Uterine smooth muscle cell (primary cell): Measurements from ENCODE around the gene ATAD5. TPM values are rescaled to one million over a fixed set of nuclear protein-coding genes. Genes with fewer than 3 reads are reported as not detected.

Experiments
- total RNA-seq: library from RNA; depleted of rRNA; stranded (reverse); fragments of >200 nt; gene quantifications from 2 replicates; pipeline ENCODE4 v1.2.3, GENCODE V29; 2014

The ATAD5 gene
- 1.7 and 5.8 TPM in 2 replicates for total RNA-seq

GRCh38 chr17:30831663-30832437, at the start of gene ATAD5:
ATAD5 (plus strand) TSS chr17:30831966; CDS start chr17:30832348, 382 bp downstream.

GRCh38 chr17:30824356-30825145, 7.2 kb upstream of the ATAD5 start, which contains the start of gene CRLF3:
CRLF3 (minus strand) TSS chr17:30824692; CDS start chr17:30824651, 41 bp downstream.

GRCh38 chr17:30906101-30906911, 74.5 kb downstream of the ATAD5 start, which contains the start of gene TEFM:
TEFM (minus strand) TSS chr17:30906238; CDS start chr17:30906198, 40 bp downstream.

GRCh38 chr17:30921544-30922196, 89.9 kb downstream of the ATAD5 start, which contains the start of gene ADAP2:
ADAP2 (plus strand) TSS chr17:30921945; CDS start chr17:30922015, 70 bp downstream.

Other genes starting within 250 kb of the ATAD5 start
- 20.7 and 28.2 TPM in 2 replicates for gene CRLF3, start 7.3 kb upstream of the ATAD5 start, total RNA-seq
- gene TEFM, start 74.3 kb downstream of the ATAD5 start, total RNA-seq, result 13.6 and 16.8 TPM in 2 replicates
- 1.1 and 3.0 TPM in 2 replicates for gene ADAP2, start 90.0 kb downstream of the ATAD5 start, total RNA-seq
- gene RNF135, start 139.1 kb downstream of the ATAD5 start, total RNA-seq, result 8.3 and 9.9 TPM in 2 replicates